H1 (cell line): Measurements from ENCODE around the gene NKPD1. TPM values are rescaled to one million over a fixed set of nuclear protein-coding genes. Genes with fewer than 3 reads are reported as not detected.

Source experiments
- CTCF ChIA-PET: fragments of 300-600 bp; sonication (Branson Sonifier 250); formaldehyde crosslinking; loops from one replicate; lab custom pipeline; 2021; ENCODE audit not compliant: partially characterized antibody; lab: Charles Lee
- POLR2A ChIA-PET: fragments of 300-600 bp; sonication (Branson Sonifier 250); formaldehyde crosslinking; loops from one replicate; lab custom pipeline; 2021; ENCODE audit warnings: inconsistent platforms; ENCODE audit not compliant: partially characterized antibody; lab: Charles Lee
- DNase-seq, 2 experiments: peaks; one replicate each; pipeline versions ENCODE4 v3.0.0 to v3.0.0-alpha.2; 2010 to 2022; ENCODE audit warnings: low spot score in 2 of 2, low read depth in 1 of 2, mixed read lengths in 1 of 2
- FAIRE-seq: peaks from 2 replicates; lab custom pipeline; 2011; peaks lifted over from hg19 to GRCh38; lab: Jason Lieb, UNC
- H2AFZ ChIP-seq: 2 replicates; pipeline ENCODE4 v1.8.1; 2012; ENCODE audit warnings: low read length, inconsistent platforms
- H2AK5ac ChIP-seq: 2 replicates; pipeline ENCODE4 v1.6.1; 2013; ENCODE audit warnings: low read depth, low read length
- H2BK120ac ChIP-seq: replicated peaks from 2 replicates; pipeline ENCODE3; 2013; ENCODE audit warnings: low read depth, low read length, inconsistent platforms
- H2BK12ac ChIP-seq: 2 replicates; pipeline ENCODE4 v1.6.1; 2013; ENCODE audit warnings: low read depth, low read length
- H2BK15ac ChIP-seq: 2 replicates; pipeline ENCODE4 v1.6.1; 2013; ENCODE audit warnings: low read length
- H2BK20ac ChIP-seq: 2 replicates; pipeline ENCODE4 v1.6.1; 2013; ENCODE audit warnings: low read length
- H2BK5ac ChIP-seq: 2 replicates; pipeline ENCODE4 v1.6.1; 2013; ENCODE audit warnings: low read depth, low read length
- H3K14ac ChIP-seq: 2 replicates; pipeline ENCODE4 v1.6.1; 2013; ENCODE audit warnings: inconsistent platforms; ENCODE audit not compliant: insufficient read length
- H3K18ac ChIP-seq: 2 replicates; pipeline ENCODE4 v1.6.1; 2013; ENCODE audit warnings: low read length; ENCODE audit errors: extremely low read depth
- H3K23ac ChIP-seq: 2 replicates; pipeline ENCODE4 v1.6.1; 2013; ENCODE audit warnings: inconsistent platforms; ENCODE audit not compliant: insufficient read length
- H3K23me2 ChIP-seq: 2 replicates; pipeline ENCODE4 v1.6.1; 2013; ENCODE audit warnings: low read depth, low read length
- H3K27ac ChIP-seq: 2 replicates; pipeline ENCODE4 v1.6.1; 2011; ENCODE audit warnings: low read depth, low read length, inconsistent platforms
- H3K27me3 ChIP-seq, 4 experiments: replicated peaks in 1 of 4; 1 replicate in 1 of 4; 2 replicates in 3 of 4; pipeline versions ENCODE4 v1.6.1 to v1.8.1; 2011 to 2013; ENCODE audit warnings: low read length in 3 of 4, mild to moderate bottlenecking in 3 of 4, inconsistent platforms in 2 of 4, mixed read lengths in 2 of 4, moderate library complexity in 1 of 4; ENCODE audit not compliant: control insufficient read depth in 3 of 4, insufficient read depth in 3 of 4; ENCODE audit errors: extremely low read depth in 1 of 4
- H3K36me3 ChIP-seq, 4 experiments: 2 replicates each; pipeline versions ENCODE4 v1.6.1 to v1.8.1; 2011 to 2013; ENCODE audit warnings: mild to moderate bottlenecking in 4 of 4, low read length in 3 of 4, moderate library complexity in 2 of 4, control low read depth in 1 of 4, inconsistent platforms in 1 of 4; ENCODE audit not compliant: insufficient read depth in 4 of 4, control insufficient read depth in 2 of 4
- H3K4ac ChIP-seq: replicated peaks from 2 replicates; pipeline ENCODE3; 2013; ENCODE audit warnings: low read length, low read depth, mixed read lengths, inconsistent platforms; ENCODE audit not compliant: insufficient read length
- H3K4me1 ChIP-seq, 4 experiments: replicated peaks in 1 of 4; 1 replicate in 1 of 4; 2 replicates in 3 of 4; pipeline versions ENCODE4 v1.6.1 to v1.8.1; 2011 to 2013; ENCODE audit warnings: low read length in 3 of 4, inconsistent platforms in 2 of 4, mixed read lengths in 1 of 4; ENCODE audit not compliant: insufficient read depth in 4 of 4, control insufficient read depth in 3 of 4
- H3K4me2 ChIP-seq, 2 experiments: 2 replicates each; pipeline versions ENCODE4 v1.6.1 to v1.8.1; 2011 to 2013; ENCODE audit warnings: low read depth in 2 of 2, low read length in 2 of 2, control low read depth in 1 of 2, inconsistent platforms in 1 of 2, mild to moderate bottlenecking in 1 of 2; ENCODE audit not compliant: insufficient read depth in 1 of 2
- H3K4me3 ChIP-seq, 4 experiments: fragments of 200-600, 300-600 bp in 1 of 4; sonication (generic), shearing (Covaris generic), sonication (Bioruptor Twin) in 1 of 4; 2 replicates each; pipeline versions ENCODE4 v1.5.1 to v1.8.1; 2011 to 2016; ENCODE audit warnings: low read length in 4 of 4, low read depth in 3 of 4, control low read depth in 2 of 4, inconsistent platforms in 2 of 4, mild to moderate bottlenecking in 2 of 4, mixed read lengths in 1 of 4, moderate library complexity in 1 of 4; ENCODE audit not compliant: insufficient read depth in 2 of 4; ENCODE audit errors: extremely low read depth in 1 of 4
- H3K56ac ChIP-seq: replicated peaks from 2 replicates; pipeline ENCODE3; 2013; ENCODE audit warnings: low read depth, mild to moderate bottlenecking, mixed read lengths, low read length, inconsistent platforms; ENCODE audit not compliant: insufficient read length
- H3K79me1 ChIP-seq: 2 replicates; pipeline ENCODE4 v1.6.1; 2013; ENCODE audit warnings: low read depth, low read length, control low read depth
- H3K79me2 ChIP-seq, 2 experiments: 2 replicates each; pipeline versions ENCODE4 v1.6.1 to v1.8.1; 2012 to 2013; ENCODE audit warnings: low read length in 2 of 2, mild to moderate bottlenecking in 2 of 2, inconsistent platforms in 1 of 2; ENCODE audit not compliant: insufficient read depth in 2 of 2, control insufficient read depth in 1 of 2
- H3K9ac ChIP-seq, 4 experiments: replicated peaks in 1 of 4; 1 replicate in 1 of 4; 2 replicates in 3 of 4; pipeline versions ENCODE4 v1.6.1 to v1.8.1; 2011 to 2013; ENCODE audit warnings: low read depth in 3 of 4, low read length in 3 of 4, control low read depth in 2 of 4, mild to moderate bottlenecking in 2 of 4, moderate library complexity in 2 of 4, inconsistent platforms in 1 of 4; ENCODE audit errors: extremely low read depth in 1 of 4
- H3K9me3 ChIP-seq, 2 experiments: 2 replicates each; pipeline versions ENCODE4 v1.6.1 to v1.8.1; 2012 to 2013; ENCODE audit warnings: mild to moderate bottlenecking in 2 of 2, moderate library complexity in 2 of 2, control low read depth in 1 of 2, inconsistent platforms in 1 of 2, low read depth in 1 of 2, low read length in 1 of 2, mixed read lengths in 1 of 2; ENCODE audit not compliant: insufficient read depth in 2 of 2
- H4K20me1 ChIP-seq, 2 experiments: replicated peaks in 1 of 2; 2 replicates each; pipeline versions ENCODE3 to v1.8.1; 2011 to 2013; ENCODE audit warnings: inconsistent platforms in 2 of 2, low read length in 2 of 2, mild to moderate bottlenecking in 1 of 2; ENCODE audit not compliant: insufficient read depth in 2 of 2, control insufficient read depth in 1 of 2
- H4K5ac ChIP-seq: 2 replicates; pipeline ENCODE4 v1.6.1; 2013; ENCODE audit warnings: low read length, low read depth, mixed read lengths, inconsistent platforms; ENCODE audit not compliant: insufficient read length
- H4K8ac ChIP-seq: 2 replicates; pipeline ENCODE4 v1.8.0; 2013; ENCODE audit warnings: mild to moderate bottlenecking, moderate library complexity, low read length, inconsistent platforms; ENCODE audit not compliant: insufficient read depth; ENCODE audit errors: extremely low read depth
- H4K91ac ChIP-seq: replicated peaks from 2 replicates; pipeline ENCODE3; 2013; ENCODE audit warnings: low read length, mixed read lengths, inconsistent platforms; ENCODE audit not compliant: insufficient read length
- ASH2L ChIP-seq: fragments of 200-600, 300-600 bp; sonication (generic); IDR thresholded peaks from one replicate; pipeline ENCODE4 v1.7.1; 2017; ENCODE audit warnings: low read length
- EP300 ChIP-seq, 2 experiments: IDR thresholded peaks; 1 replicate in 1 of 2; 2 replicates in 1 of 2; pipeline ENCODE4 v1.6.1; 2011 to 2012; ENCODE audit warnings: low read depth in 2 of 2, low read length in 2 of 2, mild to moderate bottlenecking in 2 of 2, borderline replicate concordance in 1 of 2, inconsistent platforms in 1 of 2, moderate library complexity in 1 of 2
- NANOG ChIP-seq: IDR thresholded peaks from 2 replicates; pipeline ENCODE4 v1.6.1; 2011; ENCODE audit warnings: low read length, low read depth, mild to moderate bottlenecking, inconsistent platforms; ENCODE audit not compliant: insufficient read depth, poor library complexity, severe bottlenecking
- SAP30 ChIP-seq: fragments of 300-600 bp; sonication (generic); IDR thresholded peaks from 2 replicates; pipeline ENCODE4 v1.7.1; 2012; ENCODE audit warnings: low read length, moderate library complexity, mild to moderate bottlenecking, inconsistent platforms; ENCODE audit not compliant: insufficient read depth, insufficient replicate concordance
- SUZ12 ChIP-seq: fragments of 200-600 bp; sonication (generic); IDR thresholded peaks from 2 replicates; pipeline ENCODE4 v1.6.1; 2012; ENCODE audit warnings: mild to moderate bottlenecking, inconsistent platforms, low read length, moderate library complexity, mixed read lengths
- WGBS, 2 experiments: shearing (Covaris generic) in 1 of 2; methylation state at CpG; one replicate each; pipeline versions ENCODE4 v1.1.6 to v1.1.7; 2013 to 2015; ENCODE audit warnings: low lambda C conversion rate in 2 of 2, mixed read lengths in 2 of 2, inconsistent platforms in 1 of 2, low coverage in 1 of 2, missing lambda C conversion rate in 1 of 2; ENCODE audit not compliant: insufficient replicate concordance in 2 of 2, insufficient coverage in 1 of 2, insufficient read length in 1 of 2; ENCODE audit errors: extremely low coverage in 1 of 2, missing lambda C conversion rate in 1 of 2; 5-methylcytosine and 5-hydroxymethylcytosine counted together
- polyA plus RNA-seq, 7 experiments: library from polyadenylated mRNA; depleted of rRNA in 3 of 7; stranded (reverse) in 5 of 7; unstranded in 2 of 7; fragments of >200 nt in 5 of 7; fragments of 200-250 nt in 2 of 7; gene quantifications; 1 replicate in 5 of 7; 2 replicates in 1 of 7; 4 replicates in 1 of 7; pipeline versions ENCODE4 v1.2.1 to v1.2.3, GENCODE V29; 2011 to 2013; ENCODE audit warnings: missing spikeins in 2 of 7, mixed read lengths in 2 of 7
- total RNA-seq: library from RNA; stranded (reverse); fragmentation: NEBNext Ultra II Directional; extraction: Animal tissue kit (Norgen Biotek cat#: 25700); gene quantifications from 2 replicates; pipeline ENCODE4 v1.2.1, GENCODE V29; 2021

NKPD1 gene
- total and polyA plus RNA-seq, 2 of the 8 experiments (the other 6 are each of a cell fraction or from before 2014, with no cell fraction given), result 0.30 to 0.39 TPM

DNA sequence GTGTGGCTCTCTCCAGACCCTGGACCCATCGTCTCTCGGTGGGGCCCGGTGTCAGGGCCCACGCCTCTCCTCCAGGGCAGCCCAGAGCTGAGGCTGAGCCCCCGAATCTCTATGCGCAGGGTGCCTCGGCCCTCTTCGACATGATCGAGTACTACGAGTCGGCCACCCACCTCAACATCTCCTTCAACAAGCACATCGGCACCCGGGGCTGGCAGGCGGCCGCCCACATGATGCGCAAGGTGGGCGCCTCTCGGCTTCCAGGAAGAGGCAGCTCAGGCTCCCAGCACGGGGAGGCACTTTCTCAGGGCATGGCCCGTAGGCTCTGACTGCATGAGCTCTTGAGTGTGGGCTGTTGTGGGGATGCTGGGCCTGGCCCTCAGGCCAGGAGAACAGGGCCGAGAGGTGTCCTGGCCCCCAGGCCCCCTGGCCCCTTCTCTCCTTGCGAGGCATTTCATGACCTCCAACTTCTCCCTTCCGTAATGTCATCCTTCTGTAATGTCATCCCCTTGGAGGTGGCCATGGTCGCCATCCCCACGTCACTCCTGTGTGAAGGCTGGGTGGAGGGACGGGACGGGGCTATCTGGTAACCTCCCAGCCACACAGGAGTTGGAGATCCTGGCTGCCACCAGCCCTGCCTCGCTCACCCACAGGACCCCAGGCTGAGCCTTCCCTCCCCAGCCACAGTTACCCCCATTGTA is 19.4 kb downstream of the NKPD1 start:
- H2BK12ac ChIP-seq, result no peak overlapping the region
- H3K79me1 ChIP-seq, result peaks cover 12% of the 10 kb centered on the region
- H4K8ac ChIP-seq, result no peak overlapping the region
- H2AK5ac ChIP-seq, result no peak overlapping the region
- H3K4me2 ChIP-seq, result no peak overlapping the region
- H3K4me1 ChIP-seq, result peaks cover 0 to 12% (median 6%) of the 10 kb centered on the region in 4 experiments; a peak in 5 of 7 replicates
- no peak overlapping the region for H2AFZ ChIP-seq
- no peak overlapping the region for H3K18ac ChIP-seq
- no peak for FAIRE-seq
- no peak overlapping the region for H4K5ac ChIP-seq
- no peak overlapping the region for H2BK15ac ChIP-seq
- peak overlapping the region; percentile 66; the same call in 1 of the 2 replicates for H2BK5ac ChIP-seq
- no peak overlapping the region; a peak in 1 of 7 replicates for H3K9ac ChIP-seq
- H3K27ac ChIP-seq, result no peak overlapping the region
- ChIA-PET CTCF (interaction anchor here (1.0 to 5.6 kb wide), 6 partner anchors 11 to 24 kb away, joined by 3 to 44 read pairs (median 4); no protein-coding TSS in a partner anchor), POLR2A (interaction anchor here (1.9 kb wide), 1 partner anchor 10 kb away, joined by 4 read pairs; no protein-coding TSS in a partner anchor)
- H3K14ac ChIP-seq, result no peak overlapping the region
- H3K4me3 ChIP-seq, result no peak overlapping the region
- H3K4ac ChIP-seq, result no peak overlapping the region
- peaks cover 3 to 11% of the 10 kb centered on the region in 2 experiments for H4K20me1 ChIP-seq
- no peak for DNase-seq
- H2BK20ac ChIP-seq, result no peak overlapping the region
- no peak overlapping the region for H3K56ac ChIP-seq
- H2BK120ac ChIP-seq, result no peak overlapping the region
- H3K36me3 ChIP-seq, result peaks cover 2 to 17% (median 7%) of the 10 kb centered on the region in 4 experiments; a peak in 5 of 8 replicates
- H4K91ac ChIP-seq, result no peak overlapping the region
- no peaks in the 10 kb centered on the region for H3K27me3 ChIP-seq
- H3K79me2 ChIP-seq, result peaks cover 0 to 5% of the 10 kb centered on the region in 2 experiments; a peak in 1 of 4 replicates
- 93% methylated on average over 27 of the region's 28 CpGs; no CpG with 5 or more reads in 1 of the 2 experiments for WGBS, 2 experiments
- no peak overlapping the region for H3K23ac ChIP-seq
- H3K9me3 ChIP-seq, result no peaks in the 10 kb centered on the region
- H3K23me2 ChIP-seq, result no peaks in the 10 kb centered on the region
- TF ChIP-seq SAP30 (no peak), NANOG (no peak), SUZ12 (no peak), EP300 (IDR thresholded peaks at IDR 0.05; ENCODE audit: borderline replicate concordance in 1 of 2, low read depth in 2 of 2, low read length in 2 of 2) (no peak), ASH2L (no peak)
